Activated naive CD8-positive, alpha-beta T cell treated with anti-CD3 and anti-CD28 coated beads, Interleukin-2, amount 10 ng/mL, durations not matched to agents 7 days and 5 days (primary cell): Measurements from ENCODE around the gene THSD4. TPM values are rescaled to one million over a fixed set of nuclear protein-coding genes. Genes with fewer than 3 reads are reported as not detected.

Source experiments
- ATAC-seq: fragments of 150-1000 bp; cut with Tn5 transposase; one replicate; pipeline ENCODE4 v1.10.0; 2021; ENCODE audit warnings: low read depth, moderate library complexity
- POLR2A ChIA-PET: fragments of 350-600 bp; sonication (Branson Sonifier 250); formaldehyde crosslinking; loops from one replicate; lab custom pipeline; 2021; ENCODE audit warnings: antibody characterized with exemption; lab: Charles Lee
- DNase-seq: peaks from one replicate; pipeline ENCODE4 v3.0.0; 2021
- H3K27ac Mint-ChIP-seq: one replicate; pipeline ENCODE4 v1.8.0; 2022; ENCODE audit warnings: mild to moderate bottlenecking, mixed read lengths
- H3K27me3 Mint-ChIP-seq: one replicate; pipeline ENCODE4 v1.8.0; 2022; ENCODE audit warnings: mild to moderate bottlenecking, moderate library complexity, mixed read lengths
- H3K36me3 Mint-ChIP-seq: one replicate; pipeline ENCODE4 v1.8.0; 2021; ENCODE audit warnings: mild to moderate bottlenecking, mixed read lengths
- H3K4me1 Mint-ChIP-seq: one replicate; pipeline ENCODE4 v1.8.0; 2021; ENCODE audit warnings: mixed read lengths
- H3K4me3 Mint-ChIP-seq: one replicate; pipeline ENCODE4 v1.8.0; 2022; ENCODE audit warnings: mild to moderate bottlenecking, moderate library complexity, mixed read lengths
- H3K9me3 Mint-ChIP-seq: one replicate; pipeline ENCODE4 v1.8.0; 2021; ENCODE audit warnings: mixed read lengths
- total RNA-seq, 2 experiments: library from RNA; stranded (reverse); gene quantifications; one replicate each; pipeline ENCODE4 v1.2.3, GENCODE V29; 2021

THSD4 gene
- total RNA-seq, 2 experiments from 2014 or later, result not detected

DNA sequence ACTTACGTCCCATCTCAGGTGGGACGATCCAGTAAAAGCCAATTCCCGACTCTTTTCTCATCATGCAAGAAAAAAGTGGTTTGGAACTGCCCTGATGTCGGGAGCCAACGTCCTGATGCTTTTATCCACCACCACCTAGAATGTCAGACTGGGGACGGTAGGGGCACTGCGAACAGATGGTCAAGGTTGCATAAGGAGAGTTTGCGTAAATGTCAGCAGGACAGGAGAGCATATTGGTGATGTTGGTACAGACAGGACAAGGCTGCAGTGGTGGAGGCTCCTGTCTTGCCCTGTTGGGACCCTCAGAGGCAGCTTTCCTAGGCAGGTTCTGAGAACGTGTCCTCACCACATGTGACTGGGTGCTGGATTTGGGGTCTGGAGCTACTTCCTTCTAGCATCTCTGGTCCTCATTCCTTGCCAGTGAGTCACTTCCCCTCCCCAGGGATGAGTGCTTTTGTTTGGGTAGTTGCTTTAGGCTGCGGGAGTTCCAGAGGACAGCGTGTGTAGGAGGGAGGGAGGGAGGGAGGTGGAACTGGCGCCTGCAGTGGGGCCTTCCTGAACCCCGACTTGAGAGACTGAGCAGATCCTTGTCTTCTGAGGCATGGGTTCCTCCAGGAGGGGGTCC, 21.0 kb downstream of the THSD4 start:
- DNase-seq, result no peak
- Mint-ChIP-seq H3K27ac (no peak overlapping the region), H3K4me1 (no peaks in the 10 kb centered on the region), H3K4me3 (no peak overlapping the region), H3K27me3 (peaks cover 3% of the 10 kb centered on the region), H3K9me3 (no peaks in the 10 kb centered on the region), H3K36me3 (no peaks in the 10 kb centered on the region)
- POLR2A ChIA-PET, result no interaction called here
- no peak for ATAC-seq

DNA sequence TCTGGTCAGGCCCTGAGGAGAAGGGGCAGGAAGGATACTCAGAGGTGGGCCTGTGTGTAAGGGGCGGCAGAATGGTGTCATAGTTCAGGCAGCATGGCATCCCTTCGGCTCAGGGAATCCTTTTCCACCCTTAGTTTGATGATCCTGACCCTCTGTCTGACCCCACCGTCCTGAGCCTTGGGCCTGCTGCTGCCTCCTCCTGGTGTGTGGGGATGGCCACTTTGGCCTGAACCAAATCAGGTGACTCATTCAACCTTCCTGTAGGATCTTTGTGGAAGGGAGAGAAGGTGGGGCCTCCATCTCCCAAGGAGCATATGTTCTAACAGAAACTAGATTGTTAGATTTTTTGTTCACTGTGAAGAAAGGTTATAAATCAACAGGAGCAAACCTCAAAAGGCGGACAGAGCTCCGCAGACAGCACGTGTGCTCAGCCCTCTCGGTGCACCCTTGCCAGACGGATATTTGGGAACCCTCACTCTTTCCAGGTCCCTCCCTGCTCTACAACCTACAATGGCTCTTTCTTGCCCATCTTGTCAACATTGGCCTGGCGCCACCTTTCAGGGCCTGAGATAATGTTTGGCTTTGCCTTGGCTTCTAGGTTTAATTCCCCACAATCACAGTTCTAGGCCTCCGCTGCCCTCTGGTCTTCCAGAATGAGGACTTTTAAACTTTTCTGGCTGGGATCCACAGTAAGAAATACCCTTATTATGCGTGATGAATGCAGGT, 21.7 kb downstream of the THSD4 start:
- Mint-ChIP-seq H3K27me3 (peaks cover 3% of the 10 kb centered on the region), H3K4me1 (no peaks in the 10 kb centered on the region), H3K9me3 (no peaks in the 10 kb centered on the region), H3K4me3 (no peak overlapping the region), H3K36me3 (no peaks in the 10 kb centered on the region), H3K27ac (no peak overlapping the region)
- POLR2A ChIA-PET, result no interaction called here
- ATAC-seq (no peak), DNase-seq (no peak)

DNA sequence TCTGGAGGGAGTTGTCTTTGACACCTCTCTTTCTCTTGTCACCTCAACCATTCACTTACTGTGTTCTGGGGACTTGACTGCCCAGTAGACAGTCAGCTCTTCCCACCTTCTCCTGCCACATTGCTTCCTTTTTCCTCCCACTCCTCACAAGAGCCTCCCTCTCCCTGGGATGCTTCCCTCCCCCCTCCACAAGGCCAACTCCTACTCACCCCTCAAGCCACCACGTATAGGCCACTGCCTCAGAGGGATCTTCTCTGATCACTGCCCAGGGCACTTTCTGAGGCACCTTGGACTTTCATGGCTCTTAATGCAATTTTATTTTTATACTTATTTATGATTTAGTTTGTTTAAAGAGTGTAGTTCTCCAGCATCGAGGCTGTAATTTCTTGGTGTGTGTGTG, 23.2 kb downstream of the THSD4 start:
- POLR2A ChIA-PET, result no interaction called here
- no peak overlapping the region for H3K4me3 Mint-ChIP-seq
- peaks cover 3% of the 10 kb centered on the region for H3K27me3 Mint-ChIP-seq
- H3K9me3 Mint-ChIP-seq, result no peaks in the 10 kb centered on the region
- no peaks in the 10 kb centered on the region for H3K4me1 Mint-ChIP-seq
- no peaks in the 10 kb centered on the region for H3K36me3 Mint-ChIP-seq
- no peak for ATAC-seq
- no peak overlapping the region for H3K27ac Mint-ChIP-seq
- DNase-seq, result no peak

DNA sequence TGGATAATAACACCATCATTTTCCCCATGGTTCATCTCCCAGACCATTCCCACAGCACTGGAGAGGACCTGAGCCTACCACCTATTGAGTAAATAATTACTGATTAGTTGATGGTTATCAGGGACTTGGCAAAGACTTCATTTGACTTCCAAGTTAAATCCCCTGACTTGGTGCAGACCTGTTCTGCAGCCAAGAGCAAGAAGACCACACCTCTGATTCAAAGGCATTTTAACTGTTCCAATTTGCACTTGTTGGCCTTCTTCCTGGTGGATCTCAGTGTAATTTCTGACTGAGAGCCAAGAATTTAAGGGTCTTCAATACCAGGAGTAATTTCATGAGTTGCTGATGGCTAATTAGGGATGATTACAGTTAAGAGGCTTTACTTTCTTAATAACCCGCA, 24.0 kb downstream of the THSD4 start:
- no peak overlapping the region for H3K4me3 Mint-ChIP-seq
- no peaks in the 10 kb centered on the region for H3K9me3 Mint-ChIP-seq
- H3K4me1 Mint-ChIP-seq, result no peaks in the 10 kb centered on the region
- peaks cover 5% of the 10 kb centered on the region for H3K27me3 Mint-ChIP-seq
- H3K36me3 Mint-ChIP-seq, result no peaks in the 10 kb centered on the region
- H3K27ac Mint-ChIP-seq, result no peak overlapping the region
- POLR2A ChIA-PET, result no interaction called here
- ATAC-seq (no peak), DNase-seq (no peak)

DNA sequence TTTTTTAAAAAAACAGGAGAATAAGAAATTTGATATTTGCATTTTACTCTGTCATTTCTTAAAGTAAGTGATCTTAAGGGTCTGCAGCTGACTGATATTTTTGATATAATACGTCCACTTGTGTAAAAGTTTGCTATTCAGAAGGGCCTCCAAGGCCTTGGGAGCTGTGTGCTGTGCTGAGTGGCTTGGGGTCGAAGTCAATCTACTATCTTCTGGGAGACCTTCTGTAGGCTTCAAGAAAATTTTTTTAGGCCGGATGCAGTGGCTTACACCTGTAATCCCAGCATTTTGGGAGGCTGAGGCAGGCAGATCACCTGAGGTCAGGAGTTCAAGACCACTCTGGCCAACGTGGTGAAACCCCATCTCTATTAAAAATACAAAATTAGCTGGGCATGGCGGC, 26.3 kb downstream of the THSD4 start:
- DNase-seq, result no peak
- Mint-ChIP-seq H3K9me3 (no peaks in the 10 kb centered on the region), H3K4me3 (no peak overlapping the region), H3K36me3 (no peaks in the 10 kb centered on the region), H3K4me1 (no peaks in the 10 kb centered on the region), H3K27me3 (peaks cover 11% of the 10 kb centered on the region), H3K27ac (no peak overlapping the region)
- ATAC-seq, result no peak
- POLR2A ChIA-PET, result no interaction called here

DNA sequence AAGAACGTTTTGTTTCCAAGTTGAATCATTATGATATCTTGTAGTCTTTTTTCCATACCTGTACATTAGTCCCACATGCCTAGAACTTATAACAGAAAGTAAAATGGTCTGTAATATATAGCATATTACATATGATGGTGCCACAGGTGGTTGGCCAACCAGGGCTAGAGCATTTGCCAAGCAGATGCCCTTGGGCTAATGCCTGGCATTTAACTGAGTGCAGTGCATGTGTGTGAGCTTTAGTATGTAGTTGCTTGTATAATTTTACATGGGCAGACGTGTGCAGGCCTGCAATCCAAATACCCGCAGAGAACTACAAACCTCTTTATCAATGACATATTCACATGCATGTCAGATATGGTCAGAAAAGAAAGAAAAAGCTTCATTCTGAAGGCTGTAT, 27.5 kb downstream of the THSD4 start:
- no peak overlapping the region for H3K4me3 Mint-ChIP-seq
- POLR2A ChIA-PET, result no interaction called here
- H3K36me3 Mint-ChIP-seq, result no peaks in the 10 kb centered on the region
- no peaks in the 10 kb centered on the region for H3K4me1 Mint-ChIP-seq
- no peaks in the 10 kb centered on the region for H3K9me3 Mint-ChIP-seq
- ATAC-seq, result no peak
- H3K27ac Mint-ChIP-seq, result no peak overlapping the region
- DNase-seq, result no peak
- peaks cover 11% of the 10 kb centered on the region for H3K27me3 Mint-ChIP-seq

DNA sequence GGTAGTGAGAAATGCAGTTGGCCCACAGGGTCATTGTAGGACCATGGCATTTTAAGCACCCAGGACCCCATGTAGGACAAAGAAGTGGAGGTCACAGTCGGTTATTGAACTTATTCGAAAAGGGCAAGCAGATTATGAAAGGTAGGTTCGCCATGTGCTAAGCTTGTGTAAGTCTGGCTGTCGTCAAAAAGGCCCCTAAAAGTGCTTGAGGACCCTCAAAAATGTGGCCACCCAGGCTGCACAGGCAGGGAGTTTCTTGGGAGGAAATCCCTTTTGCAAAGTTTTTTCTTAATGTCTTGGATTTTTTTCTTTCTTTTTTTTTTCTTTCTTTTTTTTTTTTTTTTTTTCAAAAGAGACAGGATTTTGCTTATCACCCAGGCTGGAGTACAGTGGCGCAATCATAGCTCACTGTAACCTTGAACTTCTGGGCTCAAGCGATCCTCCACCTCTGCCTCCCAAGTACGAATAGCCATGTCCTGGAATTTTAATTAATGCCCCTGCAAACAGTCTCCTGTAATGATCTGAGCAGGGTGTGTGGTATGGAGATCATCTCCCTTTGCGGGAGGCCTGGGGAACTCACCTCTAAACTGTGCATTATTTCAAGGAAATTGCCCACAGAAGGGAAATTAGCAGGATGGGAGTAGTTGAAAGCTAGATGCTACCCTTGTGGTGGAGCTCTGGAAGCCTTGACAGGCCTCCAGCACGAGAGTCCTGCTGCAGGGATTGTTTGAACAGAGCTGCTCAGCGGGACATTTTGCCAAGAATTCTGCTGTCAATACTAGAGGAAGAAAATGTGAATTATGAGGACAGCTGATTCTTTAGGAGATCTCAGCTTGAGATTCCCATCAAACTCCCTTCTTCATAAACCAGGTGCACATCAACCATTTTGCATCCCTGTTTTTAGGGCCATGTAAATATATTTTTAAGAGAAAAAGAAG, 28.4 kb downstream of the THSD4 start:
- no peak overlapping the region for H3K27ac Mint-ChIP-seq
- no peak overlapping the region for H3K4me3 Mint-ChIP-seq
- H3K36me3 Mint-ChIP-seq, result no peaks in the 10 kb centered on the region
- ATAC-seq, result no peak
- POLR2A ChIA-PET, result no interaction called here
- DNase-seq, result no peak
- H3K9me3 Mint-ChIP-seq, result no peaks in the 10 kb centered on the region
- H3K27me3 Mint-ChIP-seq, result peaks cover 10% of the 10 kb centered on the region
- no peaks in the 10 kb centered on the region for H3K4me1 Mint-ChIP-seq

DNA sequence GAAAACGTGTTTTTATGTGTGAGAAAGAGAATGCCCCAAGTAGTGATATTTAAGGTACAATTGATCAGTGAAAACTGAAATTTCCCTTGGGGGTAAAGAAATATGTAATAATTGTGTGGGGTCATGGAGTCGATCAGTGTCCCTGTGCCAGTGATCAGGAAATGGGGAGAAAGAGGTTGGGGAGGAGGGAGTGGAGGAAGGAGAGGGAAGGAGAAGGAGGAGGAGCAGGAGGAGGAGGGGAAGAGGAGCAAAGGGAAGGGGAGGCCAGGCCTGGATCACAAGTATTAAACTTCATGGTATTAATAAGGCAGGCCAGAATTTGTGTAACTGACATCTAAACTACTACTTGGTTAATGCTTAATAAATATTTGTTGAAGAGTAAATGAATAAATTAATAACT, 30.4 kb downstream of the THSD4 start:
- no peak overlapping the region for H3K27ac Mint-ChIP-seq
- no peaks in the 10 kb centered on the region for H3K4me1 Mint-ChIP-seq
- no peak for ATAC-seq
- no peaks in the 10 kb centered on the region for H3K36me3 Mint-ChIP-seq
- peaks cover 10% of the 10 kb centered on the region for H3K27me3 Mint-ChIP-seq
- no peak for DNase-seq
- POLR2A ChIA-PET, result no interaction called here
- no peaks in the 10 kb centered on the region for H3K9me3 Mint-ChIP-seq
- no peak overlapping the region for H3K4me3 Mint-ChIP-seq

GRCh38 chr15:71146580-71146982, 31.3 kb downstream of the THSD4 start:
- ATAC-seq (no peak), DNase-seq (no peak)
- Mint-ChIP-seq H3K27ac (no peak overlapping the region), H3K9me3 (no peaks in the 10 kb centered on the region), H3K36me3 (no peaks in the 10 kb centered on the region), H3K27me3 (peaks cover 10% of the 10 kb centered on the region), H3K4me3 (no peak overlapping the region), H3K4me1 (no peaks in the 10 kb centered on the region)
- POLR2A ChIA-PET, result no interaction called here

- POLR2A ChIA-PET, result no interaction called here
- no peak overlapping the region for H3K4me3 Mint-ChIP-seq
Measured at GRCh38 chr15:71148048-71148447, 32.8 kb downstream of the THSD4 start.

GRCh38 chr15:71149646-71150557, 34.6 kb downstream of the THSD4 start:
- DNase-seq, result no peak
- no peaks in the 10 kb centered on the region for H3K9me3 Mint-ChIP-seq
- POLR2A ChIA-PET, result no interaction called here
- H3K4me3 Mint-ChIP-seq, result no peak overlapping the region
- H3K36me3 Mint-ChIP-seq, result no peaks in the 10 kb centered on the region
- no peaks in the 10 kb centered on the region for H3K4me1 Mint-ChIP-seq
- H3K27ac Mint-ChIP-seq, result no peak overlapping the region
- H3K27me3 Mint-ChIP-seq, result peaks cover 6% of the 10 kb centered on the region
- no peak for ATAC-seq

More at GRCh38 chr15:71148048-71148447, 32.8 kb downstream of the THSD4 start:
- Mint-ChIP-seq H3K36me3 (no peaks in the 10 kb centered on the region), H3K4me1 (no peaks in the 10 kb centered on the region), H3K27ac (no peak overlapping the region), H3K9me3 (no peaks in the 10 kb centered on the region), H3K27me3 (peaks cover 10% of the 10 kb centered on the region)
- DNase-seq (no peak), ATAC-seq (no peak)

DNA sequence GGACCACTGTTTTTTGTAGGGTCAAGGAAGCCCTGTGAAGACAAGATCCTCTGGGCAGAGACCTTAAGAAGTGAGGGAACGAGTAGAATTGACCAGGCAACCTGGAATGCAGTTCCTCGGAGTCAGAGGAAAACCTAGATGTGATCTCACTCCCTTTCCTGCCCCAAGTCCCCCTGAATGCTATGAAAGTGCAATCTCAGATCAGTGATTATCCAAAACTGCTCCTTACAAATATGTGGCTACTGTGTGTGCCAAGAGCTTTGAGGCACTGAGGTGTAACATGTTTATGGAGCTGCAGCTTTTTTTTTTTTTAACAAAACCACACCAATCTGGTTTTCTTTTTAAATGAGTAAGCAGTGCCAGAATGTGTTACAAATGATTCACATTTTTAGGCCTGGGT, 35.8 kb downstream of the THSD4 start:
- Mint-ChIP-seq H3K36me3 (no peaks in the 10 kb centered on the region), H3K27ac (no peak overlapping the region), H3K9me3 (no peaks in the 10 kb centered on the region), H3K27me3 (no peaks in the 10 kb centered on the region), H3K4me1 (no peaks in the 10 kb centered on the region), H3K4me3 (no peak overlapping the region)
- ATAC-seq (no peak), DNase-seq (no peak)
- POLR2A ChIA-PET, result no interaction called here

- no peaks in the 10 kb centered on the region for H3K4me1 Mint-ChIP-seq
- H3K27me3 Mint-ChIP-seq, result no peaks in the 10 kb centered on the region
- POLR2A ChIA-PET, result no interaction called here
- H3K27ac Mint-ChIP-seq, result no peak overlapping the region
- no peaks in the 10 kb centered on the region for H3K36me3 Mint-ChIP-seq
- DNase-seq, result no peak
- no peaks in the 10 kb centered on the region for H3K9me3 Mint-ChIP-seq
- ATAC-seq, result no peak
- H3K4me3 Mint-ChIP-seq, result no peak overlapping the region
Measured at GRCh38 chr15:71152542-71152941, 37.3 kb downstream of the THSD4 start.
